ENCODE measurements around the gene CLDN6.

CLDN6 gene

DNA sequence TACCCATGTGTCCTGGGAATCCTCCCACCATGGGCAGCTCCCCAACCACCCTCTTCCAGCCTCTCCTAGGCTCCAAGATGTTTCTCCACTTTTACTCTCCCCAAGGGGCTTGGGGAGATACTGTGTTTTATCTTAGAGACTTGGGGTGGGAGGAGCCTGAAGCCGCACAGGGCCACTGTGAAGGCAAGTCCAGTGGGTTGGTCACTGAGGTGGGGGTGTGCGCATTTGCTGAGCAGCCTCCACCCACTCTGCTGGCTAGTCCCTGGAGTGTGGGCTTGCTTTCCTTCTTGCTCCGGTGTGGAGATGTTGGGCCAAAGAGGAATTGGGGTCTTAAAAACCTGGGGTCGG, 9.3 kb downstream of the CLDN6 start:
- H3K27me3 ChIP-seq (replicated peaks; ENCODE audit: control insufficient read depth, insufficient read depth, low read length) = no peaks in the 10 kb centered on the region; the same call in none of the 2 replicates
- H3K36me3 ChIP-seq (ENCODE audit: control insufficient read depth, insufficient read depth, low read length) = no peaks in the 10 kb centered on the region
- TF ChIP-seq, protein P1, sequence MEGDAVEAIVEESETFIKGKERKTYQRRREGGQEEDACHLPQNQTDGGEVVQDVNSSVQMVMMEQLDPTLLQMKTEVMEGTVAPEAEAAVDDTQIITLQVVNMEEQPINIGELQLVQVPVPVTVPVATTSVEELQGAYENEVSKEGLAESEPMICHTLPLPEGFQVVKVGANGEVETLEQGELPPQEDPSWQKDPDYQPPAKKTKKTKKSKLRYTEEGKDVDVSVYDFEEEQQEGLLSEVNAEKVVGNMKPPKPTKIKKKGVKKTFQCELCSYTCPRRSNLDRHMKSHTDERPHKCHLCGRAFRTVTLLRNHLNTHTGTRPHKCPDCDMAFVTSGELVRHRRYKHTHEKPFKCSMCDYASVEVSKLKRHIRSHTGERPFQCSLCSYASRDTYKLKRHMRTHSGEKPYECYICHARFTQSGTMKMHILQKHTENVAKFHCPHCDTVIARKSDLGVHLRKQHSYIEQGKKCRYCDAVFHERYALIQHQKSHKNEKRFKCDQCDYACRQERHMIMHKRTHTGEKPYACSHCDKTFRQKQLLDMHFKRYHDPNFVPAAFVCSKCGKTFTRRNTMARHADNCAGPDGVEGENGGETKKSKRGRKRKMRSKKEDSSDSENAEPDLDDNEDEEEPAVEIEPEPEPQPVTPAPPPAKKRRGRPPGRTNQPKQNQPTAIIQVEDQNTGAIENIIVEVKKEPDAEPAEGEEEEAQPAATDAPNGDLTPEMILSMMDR (IDR thresholded peaks at IDR 0.05; ENCODE audit: insufficient read depth, low read length, poor library complexity, severe bottlenecking) = no peak
- DNase-seq (ENCODE audit: extremely low read depth, insufficient read length) = no peak
- no peak overlapping the region for H3K4me3 ChIP-seq (replicated peaks; ENCODE audit: low read depth, low read length)

DNA sequence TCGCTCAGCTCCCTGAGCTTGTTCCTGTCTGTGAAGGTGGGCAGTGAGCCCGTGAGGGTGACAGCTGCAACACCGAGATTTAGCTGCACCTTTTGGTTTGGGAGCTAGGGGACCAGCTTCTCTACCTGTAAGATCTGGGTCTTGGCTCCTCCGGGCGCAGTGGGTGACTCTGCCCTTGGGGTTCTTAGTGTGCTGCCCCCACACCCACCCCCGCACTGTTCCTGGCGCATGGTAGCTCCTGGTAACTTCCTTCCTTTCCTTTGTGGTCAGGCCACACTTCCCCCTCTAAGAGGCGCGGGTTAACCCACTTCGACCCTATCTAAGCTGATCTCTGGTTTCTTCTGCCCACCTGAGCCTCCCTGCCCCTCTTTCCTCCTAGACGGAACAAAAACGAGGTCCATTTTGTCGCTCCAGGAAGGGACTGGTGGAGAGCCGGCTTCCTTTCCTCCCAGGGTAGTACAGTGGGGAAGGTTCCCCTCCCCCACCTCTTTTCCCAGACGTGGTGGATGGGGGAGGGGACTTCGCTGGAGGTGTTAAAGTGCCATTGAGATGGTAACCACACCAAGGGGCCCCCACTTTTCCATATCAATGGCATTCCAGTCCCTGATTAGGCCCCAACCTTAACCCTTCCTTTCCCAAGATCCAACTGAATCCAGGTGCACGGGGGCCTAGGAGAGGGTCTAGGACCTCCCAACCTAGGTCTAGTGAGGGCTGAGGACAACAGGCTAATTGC, 9.9 kb downstream of the CLDN6 start:
- DNase-seq (ENCODE audit: extremely low read depth, insufficient read length) = no peak
- Histone ChIP-seq H3K27me3 (replicated peaks; ENCODE audit: control insufficient read depth, insufficient read depth, low read length) (no peaks in the 10 kb centered on the region; the same call in none of the 2 replicates), H3K36me3 (ENCODE audit: control insufficient read depth, insufficient read depth, low read length) (no peaks in the 10 kb centered on the region), H3K4me3 (replicated peaks; ENCODE audit: low read depth, low read length) (no peak overlapping the region)
- TF ChIP-seq, protein P1 (IDR thresholded peaks at IDR 0.05; ENCODE audit: insufficient read depth, low read length, poor library complexity, severe bottlenecking) = no peak

DNA sequence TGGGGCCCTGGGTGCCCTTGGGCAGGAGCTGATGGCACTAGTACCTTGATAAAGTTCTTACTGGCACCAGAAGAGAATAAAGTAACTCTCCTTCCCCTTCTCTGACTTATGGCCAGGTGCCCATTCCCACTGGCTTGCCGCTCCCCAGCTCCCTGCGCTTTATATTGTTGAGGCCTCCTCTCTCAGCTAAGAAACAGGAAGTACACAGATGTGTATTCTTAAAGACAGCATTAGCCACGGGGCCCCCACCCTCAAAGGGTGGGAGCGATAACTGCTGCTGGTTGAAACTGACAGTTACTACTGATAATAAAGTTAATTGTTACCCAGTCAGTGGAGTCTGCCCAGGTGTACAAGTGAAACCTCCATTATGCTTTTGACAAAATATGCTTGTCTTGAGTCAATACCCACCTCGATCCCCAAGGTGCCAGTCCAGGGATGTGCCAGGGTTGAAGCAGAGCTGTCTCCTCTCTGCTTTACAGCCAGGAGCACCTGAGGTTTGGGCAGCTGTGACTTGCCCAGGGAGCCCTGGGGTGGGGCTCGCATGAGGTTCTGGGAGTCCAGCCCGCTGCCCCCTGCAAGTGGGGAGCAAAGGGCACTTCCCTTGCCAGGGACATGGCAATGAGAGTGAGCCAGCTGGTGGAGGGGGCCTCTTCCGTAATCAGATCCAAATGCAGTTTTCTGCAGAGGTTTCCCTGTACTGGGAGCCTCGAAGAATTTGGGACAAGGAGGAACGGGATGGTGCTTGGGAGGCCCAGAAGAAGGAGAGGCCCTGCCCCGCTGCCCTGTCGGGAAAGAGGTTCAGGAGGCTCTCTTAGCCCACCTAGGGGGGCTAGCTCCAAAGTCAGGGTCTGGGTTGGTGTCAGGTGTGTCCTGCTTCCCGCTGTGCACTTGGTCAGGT, 10.7 kb downstream of the CLDN6 start:
- Histone ChIP-seq H3K36me3 (ENCODE audit: control insufficient read depth, insufficient read depth, low read length) (no peaks in the 10 kb centered on the region), H3K27me3 (replicated peaks; ENCODE audit: control insufficient read depth, insufficient read depth, low read length) (no peaks in the 10 kb centered on the region; the same call in none of the 2 replicates), H3K4me3 (replicated peaks; ENCODE audit: low read depth, low read length) (no peak overlapping the region)
- TF ChIP-seq, protein P1 (IDR thresholded peaks at IDR 0.05; ENCODE audit: insufficient read depth, low read length, poor library complexity, severe bottlenecking) = no peak
- no peak for DNase-seq (ENCODE audit: extremely low read depth, insufficient read length)

DNA sequence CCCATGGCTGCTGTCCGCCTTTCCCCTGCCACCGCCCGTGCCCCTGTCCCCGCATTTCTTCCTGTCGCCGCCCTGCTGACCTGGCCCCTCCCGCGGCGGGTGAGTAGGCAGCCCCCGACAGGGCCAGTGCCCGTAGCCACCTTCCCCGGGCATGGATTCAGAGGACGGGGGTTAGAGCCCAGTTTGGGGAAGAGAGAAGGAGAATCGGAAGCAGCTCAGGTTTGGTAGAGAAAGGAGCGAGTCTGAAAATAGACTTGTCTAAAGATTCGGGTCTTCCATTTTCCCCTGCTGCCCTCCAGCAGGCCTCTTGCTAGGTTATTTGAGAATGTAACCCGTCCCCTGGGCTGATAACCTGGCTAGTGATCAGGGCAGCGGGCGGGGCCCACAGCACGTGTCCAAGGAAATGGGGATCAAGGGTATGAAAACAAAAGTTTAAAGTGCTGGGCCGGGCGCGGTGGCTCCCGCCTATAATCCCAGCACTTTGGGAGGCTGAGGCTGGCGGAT, 13.2 kb downstream of the CLDN6 start:
- DNase-seq (ENCODE audit: extremely low read depth, insufficient read length) = no peak
- H3K27me3 ChIP-seq (replicated peaks; ENCODE audit: control insufficient read depth, insufficient read depth, low read length) = no peaks in the 10 kb centered on the region; the same call in 1 of the 2 replicates
- H3K4me3 ChIP-seq (replicated peaks; ENCODE audit: low read depth, low read length) = peak overlapping the region; percentile 40
- TF ChIP-seq, protein P1 (IDR thresholded peaks at IDR 0.05; ENCODE audit: insufficient read depth, low read length, poor library complexity, severe bottlenecking) = no peak
- no peaks in the 10 kb centered on the region for H3K36me3 ChIP-seq (ENCODE audit: control insufficient read depth, insufficient read depth, low read length)

DNA sequence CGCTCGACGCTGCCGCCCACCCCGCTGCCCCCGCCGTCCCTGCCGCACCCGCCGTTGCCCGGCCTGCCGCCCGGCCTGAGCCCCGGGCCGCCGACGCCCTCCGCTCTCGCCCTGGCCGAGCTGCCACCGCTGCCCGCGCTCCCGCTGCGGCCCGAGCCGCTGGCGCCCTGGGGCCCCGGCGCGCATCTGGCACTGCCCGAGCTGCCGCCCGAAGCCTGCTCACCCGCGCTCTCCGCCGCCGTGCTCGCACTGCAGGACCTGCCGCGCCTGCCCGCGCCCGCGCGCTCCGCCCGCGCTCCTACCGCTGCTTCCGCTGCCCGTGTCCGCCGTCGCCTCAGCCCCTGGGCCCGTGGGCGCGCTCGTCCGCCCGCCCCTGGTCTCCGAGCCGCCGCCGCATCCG, 13.7 kb downstream of the CLDN6 start:
- Histone ChIP-seq H3K4me3 (replicated peaks; ENCODE audit: low read depth, low read length) (no peak overlapping the region; the same call in 1 of the 2 replicates), H3K27me3 (replicated peaks; ENCODE audit: control insufficient read depth, insufficient read depth, low read length) (no peaks in the 10 kb centered on the region; the same call in 1 of the 2 replicates), H3K36me3 (ENCODE audit: control insufficient read depth, insufficient read depth, low read length) (no peaks in the 10 kb centered on the region)
- TF ChIP-seq, protein P1 (IDR thresholded peaks at IDR 0.05; ENCODE audit: insufficient read depth, low read length, poor library complexity, severe bottlenecking) = no peak
- DNase-seq (ENCODE audit: extremely low read depth, insufficient read length) = no peak

All from GM06990 (cell line).